ENCODE data around the gene RB1.

The RB1 gene

GRCh38 chr13:48403151-48403631 is 99.6 kb downstream of the RB1 start:
- DNase-seq (ENCODE audit: low read depth): peak; percentile 61
- peak overlapping the region; percentile 40 for H3K4me3 ChIP-seq (replicated peaks; ENCODE audit: low read depth, low read length)
- TF ChIP-seq, protein P1, sequence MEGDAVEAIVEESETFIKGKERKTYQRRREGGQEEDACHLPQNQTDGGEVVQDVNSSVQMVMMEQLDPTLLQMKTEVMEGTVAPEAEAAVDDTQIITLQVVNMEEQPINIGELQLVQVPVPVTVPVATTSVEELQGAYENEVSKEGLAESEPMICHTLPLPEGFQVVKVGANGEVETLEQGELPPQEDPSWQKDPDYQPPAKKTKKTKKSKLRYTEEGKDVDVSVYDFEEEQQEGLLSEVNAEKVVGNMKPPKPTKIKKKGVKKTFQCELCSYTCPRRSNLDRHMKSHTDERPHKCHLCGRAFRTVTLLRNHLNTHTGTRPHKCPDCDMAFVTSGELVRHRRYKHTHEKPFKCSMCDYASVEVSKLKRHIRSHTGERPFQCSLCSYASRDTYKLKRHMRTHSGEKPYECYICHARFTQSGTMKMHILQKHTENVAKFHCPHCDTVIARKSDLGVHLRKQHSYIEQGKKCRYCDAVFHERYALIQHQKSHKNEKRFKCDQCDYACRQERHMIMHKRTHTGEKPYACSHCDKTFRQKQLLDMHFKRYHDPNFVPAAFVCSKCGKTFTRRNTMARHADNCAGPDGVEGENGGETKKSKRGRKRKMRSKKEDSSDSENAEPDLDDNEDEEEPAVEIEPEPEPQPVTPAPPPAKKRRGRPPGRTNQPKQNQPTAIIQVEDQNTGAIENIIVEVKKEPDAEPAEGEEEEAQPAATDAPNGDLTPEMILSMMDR (IDR thresholded peaks at IDR 0.05; ENCODE audit: low read length, missing control alignments): no peak

DNA sequence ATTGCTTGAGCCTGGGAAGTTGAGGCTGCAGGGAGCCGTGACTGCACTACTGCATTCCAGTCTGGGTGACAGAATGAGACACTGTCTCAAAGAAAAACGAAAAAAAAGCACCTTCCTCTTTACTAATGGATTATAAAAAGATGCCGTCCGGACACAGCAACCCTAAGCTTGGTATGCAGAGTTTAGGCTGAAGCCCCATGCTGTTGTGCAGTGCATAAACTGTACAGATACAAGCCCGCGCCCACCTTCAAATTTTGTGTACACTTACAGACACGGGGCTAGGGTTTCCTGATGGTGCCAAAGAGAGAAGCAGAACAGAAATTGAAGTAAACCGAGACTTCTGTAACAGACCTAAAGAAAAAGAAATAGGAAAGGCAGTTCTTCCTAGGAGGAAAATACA is 100.4 kb downstream of the RB1 start:
- no peak overlapping the region for H3K4me3 ChIP-seq (replicated peaks; ENCODE audit: low read depth, low read length)
- TF ChIP-seq, protein P1 (IDR thresholded peaks at IDR 0.05; ENCODE audit: low read length, missing control alignments): no peak
- no peak for DNase-seq (ENCODE audit: low read depth)

DNA sequence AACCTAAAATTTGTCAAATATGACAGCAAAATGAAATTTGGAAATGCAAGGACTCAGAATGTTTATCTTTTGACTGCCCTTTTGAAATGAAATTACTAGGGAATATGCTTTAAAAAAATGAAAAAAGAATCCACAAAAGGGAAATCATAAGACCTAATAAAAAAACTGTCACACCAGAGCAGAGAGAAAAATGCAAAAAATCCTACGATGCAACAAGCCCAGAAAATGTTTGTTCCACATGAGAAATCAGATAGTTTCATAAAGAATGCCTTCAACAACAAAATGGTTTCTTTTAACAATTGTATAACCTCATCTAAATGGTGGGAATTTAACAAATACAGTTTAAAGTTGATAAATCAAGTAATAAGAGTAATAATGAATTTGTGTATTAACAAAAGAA is 101.4 kb downstream of the RB1 start:
- no peak for DNase-seq (ENCODE audit: low read depth)
- no peak overlapping the region for H3K4me3 ChIP-seq (replicated peaks; ENCODE audit: low read depth, low read length)
- TF ChIP-seq, protein P1 (IDR thresholded peaks at IDR 0.05; ENCODE audit: low read length, missing control alignments): no peak

- peak; percentile 55 for DNase-seq (ENCODE audit: low read depth)
- TF ChIP-seq, protein P1 (IDR thresholded peaks at IDR 0.05; ENCODE audit: low read length, missing control alignments): no peak
- no peak overlapping the region for H3K4me3 ChIP-seq (replicated peaks; ENCODE audit: low read depth, low read length)
Measured at GRCh38 chr13:48405875-48406274, 102.3 kb downstream of the RB1 start.

- no peak for DNase-seq (ENCODE audit: low read depth)
- TF ChIP-seq, protein P1 (IDR thresholded peaks at IDR 0.05; ENCODE audit: low read length, missing control alignments): no peak
- H3K4me3 ChIP-seq (replicated peaks; ENCODE audit: low read depth, low read length): peak overlapping the region; percentile 64
Measured at GRCh38 chr13:48410199-48410598, 106.6 kb downstream of the RB1 start.

DNA sequence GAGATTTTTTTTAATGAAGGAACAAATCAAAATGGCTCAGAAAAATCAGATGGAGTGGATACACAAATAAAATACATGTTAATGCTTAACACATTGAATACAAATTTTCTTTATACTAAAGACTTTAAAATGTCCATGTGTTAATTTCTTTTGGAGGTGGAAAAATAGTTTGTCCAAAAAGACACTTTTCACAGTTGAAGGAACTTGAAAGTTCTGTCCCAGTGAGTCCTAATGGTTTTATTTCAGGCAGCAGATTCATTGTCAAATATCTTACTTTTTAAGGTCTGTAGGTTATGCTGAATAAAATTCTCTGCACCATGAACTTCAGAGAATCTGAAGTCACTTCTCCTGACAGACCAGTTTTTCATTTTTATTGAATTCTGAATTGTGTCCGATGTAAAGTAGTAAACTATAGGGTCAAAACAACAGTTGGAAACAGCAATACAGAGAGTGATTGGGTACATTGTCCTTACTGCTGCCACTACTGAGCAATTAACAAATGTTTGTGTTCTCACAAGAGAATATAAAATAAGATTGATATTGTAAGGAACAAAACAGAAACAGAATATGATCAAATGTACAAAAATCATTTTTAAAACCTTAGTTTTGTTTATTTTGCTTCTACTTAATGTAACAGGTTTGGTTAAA is 107.7 kb downstream of the RB1 start:
- TF ChIP-seq, protein P1 (IDR thresholded peaks at IDR 0.05; ENCODE audit: low read length, missing control alignments): no peak
- H3K4me3 ChIP-seq (replicated peaks; ENCODE audit: low read depth, low read length): peak overlapping the region; percentile 64
- DNase-seq (ENCODE audit: low read depth): no peak

All from fibroblast of pulmonary artery (primary cell).